Stomach smooth muscle (tissue), 2 donors: Measurements from ENCODE around the gene CNFN.

Experiments used
- H3K27ac ChIP-seq: one replicate; pipeline ENCODE4 v1.7.0; 2013; ENCODE audit warnings: mild to moderate bottlenecking, low read length, inconsistent platforms
- H3K27me3 ChIP-seq, 2 donors: one replicate each; pipeline ENCODE4 v1.7.0; 2013; ENCODE audit warnings: low read length in 2 of 2; ENCODE audit not compliant: insufficient read depth in 2 of 2, control insufficient read depth in 1 of 2
- H3K36me3 ChIP-seq, 2 donors: one replicate each; pipeline ENCODE4 v1.7.0; 2013; ENCODE audit warnings: low read length in 2 of 2; ENCODE audit not compliant: control insufficient read depth in 2 of 2, insufficient read depth in 2 of 2
- H3K4me1 ChIP-seq: one replicate; pipeline ENCODE4 v1.7.0; 2013; ENCODE audit warnings: low read length; ENCODE audit not compliant: control insufficient read depth, insufficient read depth
- H3K4me3 ChIP-seq, 2 donors: one replicate each; pipeline ENCODE4 v1.7.0; 2013; ENCODE audit warnings: low read length in 2 of 2
- H3K9ac ChIP-seq, 2 donors: one replicate each; pipeline ENCODE4 v1.7.0; 2013; ENCODE audit warnings: low read length in 2 of 2, mild to moderate bottlenecking in 1 of 2
- H3K9me3 ChIP-seq, 2 donors: one replicate each; pipeline ENCODE4 v1.7.0; 2013; ENCODE audit warnings: low read length in 2 of 2; ENCODE audit not compliant: control insufficient read depth in 2 of 2
- donor health status: healthy.
- donor health status: Pancreatic carcinoma.

The CNFN gene

GRCh38 chr19:42423462-42424344, 33.6 kb upstream of the CNFN start:
- H3K4me3 ChIP-seq, result peak overlapping the region; percentile 78 to 86
- H3K36me3 ChIP-seq, result no peaks in the 10 kb centered on the region
- peak overlapping the region; percentile 24 for H3K27ac ChIP-seq
- no peaks in the 10 kb centered on the region for H3K27me3 ChIP-seq
- peaks cover 35% of the 10 kb centered on the region for H3K4me1 ChIP-seq
- no peaks in the 10 kb centered on the region for H3K9me3 ChIP-seq
- H3K9ac ChIP-seq, result peak overlapping the region; percentile 66 to 69

GRCh38 chr19:42422901-42423461, 32.9 kb upstream of the CNFN start:
- Histone ChIP-seq H3K4me1 (peaks cover 35% of the 10 kb centered on the region), H3K36me3 (no peaks in the 10 kb centered on the region), H3K9ac (peak overlapping the region; percentile 66 to 69), H3K9me3 (no peaks in the 10 kb centered on the region), H3K27ac (peak overlapping the region; percentile 24), H3K4me3 (peak overlapping the region; percentile 78 to 86), H3K27me3 (no peaks in the 10 kb centered on the region)

- Histone ChIP-seq H3K4me3 (peak overlapping the region; percentile 78 to 86), H3K9ac (peak overlapping the region; percentile 66 to 69), H3K4me1 (peaks cover 34% of the 10 kb centered on the region), H3K27me3 (no peaks in the 10 kb centered on the region), H3K27ac (peak overlapping the region; percentile 24), H3K36me3 (no peaks in the 10 kb centered on the region), H3K9me3 (no peaks in the 10 kb centered on the region)
These were observed 32.2 kb upstream of the CNFN start for GRCh38 chr19:42422092-42422900.

GRCh38 chr19:42421591-42422031, 31.5 kb upstream of the CNFN start:
- no peak overlapping the region for H3K27ac ChIP-seq
- H3K9ac ChIP-seq, result peak overlapping the region in 1 of 2 donors; percentile 15
- H3K9me3 ChIP-seq, result no peaks in the 10 kb centered on the region
- H3K36me3 ChIP-seq, result no peaks in the 10 kb centered on the region
- H3K4me1 ChIP-seq, result peaks cover 33% of the 10 kb centered on the region
- no peak overlapping the region for H3K4me3 ChIP-seq
- no peaks in the 10 kb centered on the region for H3K27me3 ChIP-seq

- Histone ChIP-seq H3K36me3 (no peaks in the 10 kb centered on the region), H3K4me3 (no peak overlapping the region), H3K9ac (no peak overlapping the region), H3K27me3 (no peaks in the 10 kb centered on the region), H3K4me1 (peaks cover 33% of the 10 kb centered on the region), H3K27ac (no peak overlapping the region), H3K9me3 (no peaks in the 10 kb centered on the region)
These were observed 31.0 kb upstream of the CNFN start for GRCh38 chr19:42421101-42421500.

GRCh38 chr19:42420055-42420544, 30.0 kb upstream of the CNFN start:
- no peak overlapping the region for H3K27ac ChIP-seq
- no peaks in the 10 kb centered on the region for H3K9me3 ChIP-seq
- H3K9ac ChIP-seq, result no peak overlapping the region
- H3K36me3 ChIP-seq, result no peaks in the 10 kb centered on the region
- no peak overlapping the region for H3K4me3 ChIP-seq
- H3K4me1 ChIP-seq, result peaks cover 33% of the 10 kb centered on the region
- no peaks in the 10 kb centered on the region for H3K27me3 ChIP-seq

- Histone ChIP-seq H3K9me3 (no peaks in the 10 kb centered on the region), H3K27me3 (no peaks in the 10 kb centered on the region), H3K4me3 (no peak overlapping the region), H3K36me3 (no peaks in the 10 kb centered on the region), H3K4me1 (peaks cover 28% of the 10 kb centered on the region), H3K9ac (no peak overlapping the region), H3K27ac (no peak overlapping the region)
These were observed 29.2 kb upstream of the CNFN start for GRCh38 chr19:42419309-42419708.

GRCh38 chr19:42412661-42413076, 22.6 kb upstream of the CNFN start:
- H3K4me3 ChIP-seq, result no peak overlapping the region
- no peaks in the 10 kb centered on the region for H3K27me3 ChIP-seq
- H3K9me3 ChIP-seq, result no peaks in the 10 kb centered on the region
- H3K36me3 ChIP-seq, result peaks cover 0 to 2% of the 10 kb centered on the region in 2 donors
- H3K27ac ChIP-seq, result no peak overlapping the region
- peaks cover 4% of the 10 kb centered on the region for H3K4me1 ChIP-seq
- H3K9ac ChIP-seq, result no peak overlapping the region

- Histone ChIP-seq H3K27ac (no peak overlapping the region), H3K9me3 (no peaks in the 10 kb centered on the region), H3K9ac (no peak overlapping the region), H3K27me3 (no peaks in the 10 kb centered on the region), H3K4me1 (peaks cover 4% of the 10 kb centered on the region), H3K4me3 (no peak overlapping the region), H3K36me3 (peaks cover 0 to 2% of the 10 kb centered on the region in 2 donors)
These were observed 22.1 kb upstream of the CNFN start for GRCh38 chr19:42412227-42412626.

- H3K9me3 ChIP-seq, result no peaks in the 10 kb centered on the region
- no peak overlapping the region for H3K9ac ChIP-seq
- no peak overlapping the region for H3K27ac ChIP-seq
- H3K27me3 ChIP-seq, result no peaks in the 10 kb centered on the region
- H3K4me1 ChIP-seq, result peaks cover 4% of the 10 kb centered on the region
- peaks cover 0 to 2% of the 10 kb centered on the region in 2 donors for H3K36me3 ChIP-seq
- H3K4me3 ChIP-seq, result no peak overlapping the region
These were observed 21.6 kb upstream of the CNFN start for GRCh38 chr19:42411581-42412178.
